Measurements from ENCODE around the gene NPR2. TPM values are rescaled to one million over a fixed set of nuclear protein-coding genes. Genes with fewer than 3 reads are reported as not detected.

NPR2 gene
- total and polyA plus RNA-seq, 8 donors: 2.2 to 14.6 (median 3.6) TPM

- WGBS, 2 donors: 93 to 98% methylated on average over 8 of the region's 8 CpGs
- TF ChIP-seq CTCF (IDR thresholded peaks at IDR 0.05): no peak
- H3K9me3 ChIP-seq: no peaks in the 10 kb centered on the region
- no peak for ATAC-seq
- no peak overlapping the region for H3K27ac ChIP-seq
- peak in 1 of 6 donors; percentile 1 for DNase-seq
- H3K4me1 ChIP-seq: no peaks in the 10 kb centered on the region
- peaks cover 0 to 12% (median 0%) of the 10 kb centered on the region in 3 donors for H3K36me3 ChIP-seq
- no peak for FAIRE-seq
- intact Hi-C loops (cut with DNase I): no loop called here
- H3K27me3 ChIP-seq: no peaks in the 10 kb centered on the region
- H3K4me3 ChIP-seq: no peak overlapping the region
Observed at GRCh38 chr9:35806101-35806500, 14.7 kb downstream of the NPR2 start.

GRCh38 chr9:35808433-35808832 lies 17.0 kb downstream of the NPR2 start:
- FAIRE-seq: no peak
- no peak for ATAC-seq
- H3K27me3 ChIP-seq: no peaks in the 10 kb centered on the region
- intact Hi-C loops (cut with DNase I): no loop called here
- peaks cover 0 to 12% (median 0%) of the 10 kb centered on the region in 3 donors for H3K36me3 ChIP-seq
- H3K27ac ChIP-seq: no peak overlapping the region
- 89 to 91% methylated on average over 9 of the region's 9 CpGs for WGBS, 2 donors
- peaks cover 0 to 11% (median 1%) of the 10 kb centered on the region in 3 donors for H3K4me1 ChIP-seq
- DNase-seq: no peak
- H3K4me3 ChIP-seq: no peak overlapping the region
- H3K9me3 ChIP-seq: no peaks in the 10 kb centered on the region
- TF ChIP-seq CTCF (IDR thresholded peaks at IDR 0.05): no peak

GRCh38 chr9:35810122-35810521 lies 18.7 kb downstream of the NPR2 start:
- TF ChIP-seq CTCF (IDR thresholded peaks at IDR 0.05): no peak
- intact Hi-C loops (cut with DNase I): loop anchor here in 1 of 3 donors (10.0 kb wide), 1 partner anchor 55 kb away; the partner anchor contains the start of gene MSMP
- Histone ChIP-seq H3K4me3 (no peak overlapping the region), H3K27ac (no peak overlapping the region), H3K9me3 (no peaks in the 10 kb centered on the region), H3K36me3 (peaks cover 0 to 12% (median 0%) of the 10 kb centered on the region in 3 donors), H3K27me3 (no peaks in the 10 kb centered on the region), H3K4me1 (peaks cover 0 to 20% (median 9%) of the 10 kb centered on the region in 3 donors)
- FAIRE-seq (no peak), DNase-seq (no peak), ATAC-seq (no peak)
- WGBS, 2 donors: 88 to 96% methylated on average over 7 of the region's 7 CpGs

- no peaks in the 10 kb centered on the region for H3K9me3 ChIP-seq
- peak in 5 of 6 donors; percentile 47 to 84 (median 63) for DNase-seq
- WGBS, 2 donors: 12 to 14% methylated on average over 12 of the region's 12 CpGs
- peak overlapping the region; percentile 13 to 43 (median 36) for H3K4me3 ChIP-seq
- peaks cover 0 to 3% (median 0%) of the 10 kb centered on the region in 3 donors for H3K36me3 ChIP-seq
- peak overlapping the region in 3 of 4 donors; percentile 11 to 71 (median 29) for H3K27ac ChIP-seq
- no peak for TF ChIP-seq CTCF (IDR thresholded peaks at IDR 0.05)
- intact Hi-C loops (cut with DNase I): loop anchor here in 1 of 3 donors (10.0 kb wide), 1 partner anchor 57 kb away; the partner anchor contains the start of gene MSMP
- no peaks in the 10 kb centered on the region for H3K27me3 ChIP-seq
- H3K4me1 ChIP-seq: peaks cover 0 to 20% (median 9%) of the 10 kb centered on the region in 3 donors
- ATAC-seq: peak in 1 of 4 donors; percentile 2
- FAIRE-seq: no peak
Observed at GRCh38 chr9:35811381-35812024, 20.1 kb downstream of the NPR2 start.

Measured in pancreas (tissue), 10 donors.